NT2/D1 (cell line): ENCODE results near the gene ICA1.

ENCODE experiments used
- DNase-seq: peaks from one replicate; pipeline ENCODE4 v3.0.0-alpha.2; 2011; ENCODE audit warnings: low read depth, low spot score
- H3K27me3 ChIP-seq: 2 replicates; pipeline ENCODE4 v1.6.0; 2011; ENCODE audit warnings: mild to moderate bottlenecking; ENCODE audit not compliant: insufficient read length, insufficient read depth
- H3K36me3 ChIP-seq: 2 replicates; pipeline ENCODE4 v1.6.1; 2011; ENCODE audit warnings: mild to moderate bottlenecking, low read length, mixed read lengths; ENCODE audit not compliant: insufficient read depth, insufficient read length
- H3K4me1 ChIP-seq: 2 replicates; pipeline ENCODE4 v1.5.1; 2011; ENCODE audit not compliant: insufficient read depth, insufficient read length
- H3K4me3 ChIP-seq: 2 replicates; pipeline ENCODE4 v1.5.1; 2011; ENCODE audit warnings: low read depth; ENCODE audit not compliant: insufficient read length
- H3K9ac ChIP-seq: 2 replicates; pipeline ENCODE4 v1.6.0; 2011; ENCODE audit warnings: low read depth; ENCODE audit not compliant: insufficient read length
- H3K9me3 ChIP-seq: 2 replicates; pipeline ENCODE4 v1.5.1; 2011; ENCODE audit warnings: mild to moderate bottlenecking, low read length; ENCODE audit not compliant: insufficient read depth
- SUZ12 ChIP-seq: IDR thresholded peaks from 2 replicates; pipeline ENCODE4 v1.6.1; 2011; ENCODE audit not compliant: insufficient read length, insufficient read depth; ENCODE audit errors: extremely low read depth
- YY1 ChIP-seq: IDR thresholded peaks from 2 replicates; pipeline ENCODE4 v1.6.1; 2011; ENCODE audit not compliant: insufficient read length, insufficient read depth
- ZNF274 ChIP-seq: IDR thresholded peaks from 2 replicates; pipeline ENCODE4 v1.6.1; 2011; ENCODE audit warnings: mild to moderate bottlenecking, low read depth, low read length

ICA1 gene

GRCh38 chr7:8236780-8237407 lies 25.1 kb downstream of the ICA1 start:
- no peak overlapping the region for H3K4me3 ChIP-seq
- H3K36me3 ChIP-seq = no peaks in the 10 kb centered on the region
- no peaks in the 10 kb centered on the region for H3K27me3 ChIP-seq
- peaks cover 12% of the 10 kb centered on the region for H3K9me3 ChIP-seq
- H3K4me1 ChIP-seq = no peaks in the 10 kb centered on the region
- no peak overlapping the region for H3K9ac ChIP-seq
- DNase-seq = no peak
- TF ChIP-seq ZNF274 (no peak), YY1 (no peak)

GRCh38 chr7:8232999-8233847 lies 28.7 kb downstream of the ICA1 start:
- Histone ChIP-seq H3K4me3 (no peak overlapping the region), H3K36me3 (no peaks in the 10 kb centered on the region), H3K9ac (no peak overlapping the region), H3K9me3 (no peaks in the 10 kb centered on the region), H3K27me3 (no peaks in the 10 kb centered on the region), H3K4me1 (no peaks in the 10 kb centered on the region)
- TF ChIP-seq YY1 (no peak), ZNF274 (no peak), SUZ12 (no peak)
- no peak for DNase-seq

GRCh38 chr7:8229927-8230326 lies 32.0 kb downstream of the ICA1 start:
- TF ChIP-seq SUZ12 (no peak), YY1 (no peak), ZNF274 (no peak)

GRCh38 chr7:8228766-8229674 lies 32.9 kb downstream of the ICA1 start:
- Histone ChIP-seq H3K4me3 (no peak overlapping the region), H3K36me3 (no peaks in the 10 kb centered on the region), H3K9me3 (no peaks in the 10 kb centered on the region), H3K4me1 (no peaks in the 10 kb centered on the region), H3K27me3 (no peaks in the 10 kb centered on the region), H3K9ac (no peak overlapping the region)
- no peak for DNase-seq
- TF ChIP-seq SUZ12 (no peak), YY1 (no peak), ZNF274 (no peak)

More at GRCh38 chr7:8229927-8230326, 32.0 kb downstream of the ICA1 start:
- Histone ChIP-seq H3K36me3 (no peaks in the 10 kb centered on the region), H3K9me3 (no peaks in the 10 kb centered on the region), H3K4me1 (no peaks in the 10 kb centered on the region), H3K4me3 (no peak overlapping the region), H3K9ac (no peak overlapping the region), H3K27me3 (no peaks in the 10 kb centered on the region)
- no peak for DNase-seq

- no peaks in the 10 kb centered on the region for H3K4me1 ChIP-seq
- DNase-seq = no peak
- no peak overlapping the region for H3K9ac ChIP-seq
- no peak overlapping the region for H3K4me3 ChIP-seq
- H3K9me3 ChIP-seq = no peaks in the 10 kb centered on the region
- H3K36me3 ChIP-seq = no peaks in the 10 kb centered on the region
- no peak for TF ChIP-seq SUZ12
- no peak for TF ChIP-seq ZNF274
- no peak for TF ChIP-seq YY1
- H3K27me3 ChIP-seq = no peaks in the 10 kb centered on the region
These were observed 33.9 kb downstream of the ICA1 start for GRCh38 chr7:8228068-8228467.

GRCh38 chr7:8227261-8227660 lies 34.7 kb downstream of the ICA1 start:
- Histone ChIP-seq H3K9ac (no peak overlapping the region), H3K27me3 (no peaks in the 10 kb centered on the region), H3K4me1 (no peaks in the 10 kb centered on the region), H3K9me3 (no peaks in the 10 kb centered on the region), H3K4me3 (no peak overlapping the region), H3K36me3 (no peaks in the 10 kb centered on the region)
- TF ChIP-seq ZNF274 (no peak), YY1 (no peak), SUZ12 (no peak)
- no peak for DNase-seq

- H3K36me3 ChIP-seq = no peaks in the 10 kb centered on the region
- H3K4me1 ChIP-seq = no peaks in the 10 kb centered on the region
- H3K9me3 ChIP-seq = no peaks in the 10 kb centered on the region
- H3K27me3 ChIP-seq = no peaks in the 10 kb centered on the region
- no peak for TF ChIP-seq ZNF274
- TF ChIP-seq YY1 = no peak
- TF ChIP-seq SUZ12 = no peak
- no peak overlapping the region for H3K4me3 ChIP-seq
- no peak for DNase-seq
- no peak overlapping the region for H3K9ac ChIP-seq
These were observed 35.5 kb downstream of the ICA1 start for GRCh38 chr7:8226501-8226900.
